HPDE6-E6E7 (cell line): ENCODE data around the gene PLXNB2.

ENCODE experiments used
- DNase-seq: peaks from one replicate; pipeline ENCODE4 v3.0.0; 2011; ENCODE audit warnings: missing footprints; ENCODE audit errors: extremely low spot score

Gene PLXNB2

DNA sequence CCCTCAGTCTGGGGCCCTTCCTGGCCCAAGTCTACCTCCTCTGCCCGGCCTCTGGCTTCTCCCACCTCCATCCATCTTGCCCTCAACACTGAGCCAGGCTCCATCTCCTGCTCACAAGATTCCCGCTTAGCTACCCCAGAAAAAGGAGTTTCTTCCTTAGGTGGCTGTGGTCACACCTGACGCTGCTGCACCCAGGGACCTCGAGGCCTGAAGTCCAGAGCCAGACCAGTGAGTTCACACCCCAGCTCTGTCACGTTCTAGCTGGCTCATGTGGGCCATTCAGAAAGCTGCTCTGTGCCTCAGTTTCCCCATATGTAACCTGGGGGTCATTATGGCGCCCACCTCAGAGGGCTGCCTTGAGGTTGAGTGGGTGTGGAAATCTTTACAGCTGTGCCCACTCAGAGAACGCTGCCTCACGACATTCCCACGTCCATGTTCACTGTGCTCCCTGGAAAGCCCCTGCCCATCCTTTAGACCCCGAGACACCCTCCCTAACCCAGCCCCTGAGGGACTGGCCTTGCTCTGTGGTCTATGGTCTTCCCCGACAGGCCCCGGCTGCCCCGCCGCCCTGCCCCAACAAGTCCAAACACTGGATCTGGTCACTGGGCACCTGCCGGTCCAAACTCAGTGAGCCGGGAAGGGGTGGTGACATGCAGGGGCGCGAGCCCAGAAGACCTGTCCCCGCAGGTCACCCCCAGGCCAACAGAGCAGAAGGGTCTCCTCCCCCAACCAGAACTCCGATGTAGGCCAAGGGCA lies 9.8 kb downstream of the PLXNB2 start:
- DNase-seq: no peak

DNA sequence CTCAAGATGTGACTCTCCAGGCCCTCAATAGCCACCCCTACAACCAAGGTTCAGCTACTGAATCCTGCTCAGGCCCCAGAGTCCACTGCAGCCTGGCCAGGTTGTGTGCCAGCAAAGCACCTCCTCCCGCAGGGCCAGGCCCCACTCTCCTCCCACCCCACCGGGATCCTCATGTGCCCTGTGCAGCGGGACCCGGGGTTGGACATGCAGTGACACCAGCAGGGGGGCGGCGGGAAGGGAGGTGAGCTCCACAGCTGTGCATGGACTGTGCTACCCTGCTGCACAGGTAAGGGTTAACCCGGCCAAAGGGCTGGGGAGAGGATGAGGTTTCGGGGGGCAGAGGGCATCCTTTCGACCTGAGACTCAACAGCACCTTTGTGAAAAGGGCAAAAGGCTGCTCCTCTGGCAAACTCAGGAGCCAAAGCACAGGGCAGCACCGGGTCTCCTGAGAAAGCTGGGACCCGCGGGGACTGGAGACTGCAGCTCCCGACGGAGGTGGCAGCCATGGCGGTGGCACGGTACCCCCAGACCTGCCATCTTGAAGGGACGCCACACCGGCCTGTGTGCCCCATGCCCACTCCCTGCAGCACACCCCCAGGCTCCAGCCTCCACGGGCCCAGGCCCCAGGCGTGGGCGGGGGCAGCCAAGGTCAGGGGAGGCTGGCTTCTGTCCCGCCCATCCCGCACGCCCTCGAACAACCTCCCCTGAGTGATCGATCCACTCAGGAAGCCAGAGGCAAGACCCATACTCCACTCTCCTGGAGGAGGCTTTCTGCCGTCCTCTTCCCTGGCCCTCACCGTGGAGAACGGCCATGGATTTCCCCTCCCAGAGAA lies 10.6 kb downstream of the PLXNB2 start:
- no peak for DNase-seq

- no peak for DNase-seq
Measured at GRCh38 chr22:50294319-50294656, 13.2 kb downstream of the PLXNB2 start.

GRCh38 chr22:50293441-50294318 lies 13.8 kb downstream of the PLXNB2 start:
- DNase-seq: no peak

- DNase-seq: no peak
Measured at GRCh38 chr22:50292643-50293440, 14.6 kb downstream of the PLXNB2 start.

DNA sequence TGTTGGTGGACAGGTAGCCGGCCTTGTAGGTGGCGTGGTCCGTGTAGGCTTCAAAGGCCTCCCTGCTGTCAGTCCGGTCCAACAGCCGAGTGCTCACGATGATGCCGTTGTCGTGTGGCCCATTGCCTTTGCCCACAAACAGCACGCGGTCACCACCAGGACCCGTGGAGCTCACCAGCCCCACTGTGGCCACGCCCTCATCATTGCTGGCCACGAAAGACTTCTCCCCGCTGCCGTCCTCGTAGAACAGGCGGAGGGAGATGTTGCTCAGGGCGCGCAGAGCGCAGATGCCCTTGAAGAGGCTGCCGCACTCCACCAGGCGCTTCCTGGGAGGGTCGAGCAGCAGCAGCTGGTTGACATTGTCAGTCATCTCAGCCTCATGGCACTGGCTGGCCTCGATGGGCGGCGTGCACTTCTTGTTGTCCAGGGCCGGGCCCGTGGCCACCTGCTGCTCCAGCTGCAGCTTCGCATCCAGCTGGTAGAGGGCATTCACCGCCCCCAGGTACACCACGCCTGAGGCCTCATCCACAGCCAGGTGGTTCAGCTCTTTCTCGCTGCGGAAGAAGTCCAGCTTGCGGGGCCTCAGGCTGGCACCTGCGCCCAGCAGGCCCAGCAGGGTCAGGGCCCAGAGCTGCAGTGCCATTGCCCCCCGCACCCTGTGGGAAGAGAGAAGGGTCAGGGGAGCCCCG lies 17.4 kb downstream of the PLXNB2 start:
- no peak for DNase-seq

GRCh38 chr22:50289151-50289941 lies 18.1 kb downstream of the PLXNB2 start:
- DNase-seq: no peak

GRCh38 chr22:50287731-50288130 lies 19.7 kb downstream of the PLXNB2 start:
- DNase-seq: no peak

DNA sequence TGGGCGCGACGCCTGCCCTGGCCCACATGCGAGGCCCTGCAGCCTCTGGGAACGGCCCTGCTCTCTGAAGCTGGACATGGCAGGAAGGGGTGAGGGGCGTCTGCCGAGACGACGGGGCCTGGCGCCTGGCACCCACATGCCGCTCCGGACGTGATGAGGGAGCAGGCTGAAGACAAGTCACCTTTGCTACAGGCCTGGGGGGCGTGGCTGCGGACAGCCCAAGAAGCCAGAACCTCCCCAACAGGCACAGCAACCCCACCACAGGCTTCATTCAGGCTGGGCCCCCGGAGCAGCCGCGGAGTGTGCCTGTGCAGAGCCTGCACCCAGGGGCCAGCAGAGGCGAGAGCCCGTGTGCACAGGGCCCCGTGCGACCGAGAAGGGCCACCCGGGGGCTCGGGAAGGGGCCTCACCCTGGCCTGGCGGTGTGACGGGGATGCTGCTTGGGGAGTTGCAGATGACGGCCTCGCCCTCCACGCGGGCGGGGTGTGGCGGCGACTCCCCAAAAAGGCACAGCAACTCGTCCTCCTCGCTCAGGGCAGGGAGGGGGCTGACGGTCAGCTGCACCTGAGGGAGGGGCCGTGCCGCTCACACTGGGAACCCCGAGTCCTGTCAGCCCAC lies 20.6 kb downstream of the PLXNB2 start:
- DNase-seq: no peak

DNA sequence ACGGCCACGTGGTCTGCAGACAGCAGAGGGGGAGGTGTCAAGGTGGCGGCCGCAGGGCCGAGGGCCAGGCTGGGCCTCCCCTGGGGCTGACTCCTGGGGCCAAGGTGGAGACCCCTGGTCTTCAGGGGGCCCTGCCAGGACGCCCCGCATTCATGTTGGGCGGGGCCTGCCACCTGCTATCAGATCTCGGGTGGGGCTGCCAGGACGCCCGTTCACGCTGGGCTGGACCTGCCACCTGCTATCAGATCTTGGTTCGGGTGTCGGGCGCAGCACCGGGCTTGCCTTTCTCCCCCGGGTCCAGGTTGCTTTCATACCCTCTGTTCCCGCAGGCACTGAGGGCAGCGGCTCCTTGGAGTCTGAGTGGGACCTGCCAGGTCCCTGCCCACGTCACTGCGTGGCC lies 21.2 kb downstream of the PLXNB2 start:
- no peak for DNase-seq

- DNase-seq: no peak
Measured at GRCh38 chr22:50285568-50286229, 21.7 kb downstream of the PLXNB2 start.

- DNase-seq: no peak
Measured at GRCh38 chr22:50284479-50284878, 23.0 kb downstream of the PLXNB2 start.

GRCh38 chr22:50283821-50284220 lies 23.6 kb downstream of the PLXNB2 start:
- DNase-seq: no peak

DNA sequence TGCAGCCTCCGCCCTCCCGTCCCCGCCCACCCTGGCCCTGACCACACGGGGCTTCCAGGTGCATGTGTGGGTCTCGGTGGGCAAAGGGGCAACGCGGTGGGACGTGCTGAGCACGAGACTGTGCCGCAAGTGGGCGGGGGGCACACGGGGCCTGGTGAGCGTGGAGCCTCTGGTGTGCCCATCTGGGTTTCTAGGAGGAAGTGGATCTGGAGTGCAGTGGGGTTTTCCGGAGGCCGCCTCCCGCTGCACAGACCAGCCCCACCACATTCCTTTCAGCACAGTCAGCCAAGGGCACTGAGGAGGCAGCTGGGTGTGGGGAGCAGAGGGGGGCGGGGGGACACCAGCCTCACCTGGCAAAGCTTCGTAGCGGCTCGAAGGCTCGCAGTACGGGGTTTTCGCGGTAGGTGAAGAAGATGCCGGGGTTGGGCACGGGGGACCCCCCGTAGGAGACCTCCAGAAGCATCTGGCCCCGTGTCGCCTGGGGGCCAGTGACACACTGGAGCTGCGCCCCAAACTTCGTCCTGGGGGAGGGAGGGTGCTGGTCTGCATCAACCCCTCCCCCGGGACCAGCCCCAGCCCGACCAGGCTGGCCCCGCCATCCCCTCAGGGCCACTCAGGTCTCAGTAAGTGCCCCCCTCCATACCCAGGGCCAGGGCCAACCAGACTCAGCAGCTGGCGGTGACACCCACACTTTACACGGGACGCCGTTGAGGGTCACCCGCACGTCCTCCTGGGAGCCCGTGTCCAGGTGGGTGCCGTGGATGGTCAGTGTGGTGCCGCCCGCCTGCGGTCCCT lies 24.9 kb downstream of the PLXNB2 start:
- DNase-seq: peak; percentile 96

DNA sequence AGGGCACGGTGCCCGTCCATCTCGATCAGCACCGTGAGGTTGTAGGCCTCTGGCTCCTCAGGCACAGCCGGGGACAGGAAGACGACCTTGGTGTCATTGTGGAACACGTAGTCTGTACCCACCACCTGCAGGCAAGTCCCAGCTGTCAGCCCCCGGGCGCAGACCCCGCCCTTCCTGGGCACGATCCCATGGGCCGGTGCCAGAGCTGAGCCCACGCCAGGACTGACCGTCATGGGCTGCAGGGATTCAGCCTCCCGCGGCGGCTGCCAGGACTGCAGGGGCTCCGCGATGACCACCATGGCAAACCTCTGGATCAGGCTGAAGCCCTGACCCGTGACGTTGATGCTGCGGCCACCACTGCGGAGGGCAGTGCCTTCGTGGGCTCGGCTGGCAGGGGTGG lies 25.5 kb downstream of the PLXNB2 start:
- DNase-seq: no peak

- DNase-seq: no peak
Measured at GRCh38 chr22:50281384-50281760, 26.1 kb downstream of the PLXNB2 start.

DNA sequence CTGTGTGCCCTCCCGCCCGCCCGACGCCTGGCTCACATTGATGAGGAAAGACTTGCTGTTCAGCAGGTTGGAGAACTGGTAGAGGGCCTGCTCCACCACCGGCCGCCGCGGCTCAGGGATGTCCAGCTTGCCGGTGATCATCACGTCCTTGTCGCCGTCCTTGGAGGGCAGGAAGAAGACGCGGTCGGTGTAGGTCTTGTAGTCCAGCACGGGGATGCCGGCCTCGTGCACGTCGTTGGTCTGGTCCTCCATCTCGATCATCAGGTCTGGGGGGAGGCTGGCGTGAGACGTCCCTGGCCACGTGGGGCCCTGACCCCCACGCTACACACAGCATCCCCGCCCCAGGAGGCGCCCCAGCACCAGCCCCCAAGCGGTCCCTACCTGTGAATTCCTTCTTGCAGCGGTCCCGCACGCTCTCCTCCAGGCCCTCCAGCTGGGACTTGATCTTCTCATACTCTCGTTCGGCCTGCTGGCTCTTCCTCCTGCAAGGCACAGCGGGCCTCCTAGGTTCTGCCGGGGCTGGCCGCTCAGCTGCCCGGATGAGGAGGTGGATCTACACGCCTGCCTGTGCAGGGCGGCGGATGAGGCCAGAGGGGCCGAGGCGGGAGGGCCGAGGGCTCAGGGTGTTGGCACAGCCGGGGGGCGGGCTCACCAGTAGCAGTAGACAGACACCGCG lies 26.6 kb downstream of the PLXNB2 start:
- DNase-seq: no peak
